ENCODE measurements around the gene IQSEC1.

Gene IQSEC1

GRCh38 chr3:13043656-13044055 is 29.6 kb downstream of the IQSEC1 start:
- TF ChIP-seq TAF1 (IDR thresholded peaks at IDR 0.05; ENCODE audit: borderline replicate concordance, low read depth, low read length) (no peak), POLR2AphosphoS5 (IDR thresholded peaks at IDR 0.05; ENCODE audit: low read depth, low read length) (no peak), POLR2A (IDR thresholded peaks at IDR 0.05; ENCODE audit: low read depth, low read length) (no peak)
- no peak for FAIRE-seq

GRCh38 chr3:13042715-13043271 is 30.4 kb downstream of the IQSEC1 start:
- no peak for DNase-seq (ENCODE audit: insufficient read length)
- FAIRE-seq: no peak
- no peak for TF ChIP-seq POLR2A (IDR thresholded peaks at IDR 0.05; ENCODE audit: low read depth, low read length)
- TF ChIP-seq POLR2AphosphoS5 (IDR thresholded peaks at IDR 0.05; ENCODE audit: low read depth, low read length): no peak
- TF ChIP-seq TAF1 (IDR thresholded peaks at IDR 0.05; ENCODE audit: borderline replicate concordance, low read depth, low read length): no peak

More at GRCh38 chr3:13043656-13044055, 29.6 kb downstream of the IQSEC1 start:
- DNase-seq (ENCODE audit: insufficient read length): no peak

- FAIRE-seq (no peak), DNase-seq (ENCODE audit: insufficient read length) (no peak)
- no peak for TF ChIP-seq TAF1 (IDR thresholded peaks at IDR 0.05; ENCODE audit: borderline replicate concordance, low read depth, low read length)
- TF ChIP-seq POLR2AphosphoS5 (IDR thresholded peaks at IDR 0.05; ENCODE audit: low read depth, low read length): no peak
- TF ChIP-seq POLR2A (IDR thresholded peaks at IDR 0.05; ENCODE audit: low read depth, low read length): no peak
Measured at GRCh38 chr3:13042127-13042701, 31.0 kb downstream of the IQSEC1 start.

GRCh38 chr3:13041113-13041776 is 32.0 kb downstream of the IQSEC1 start:
- no peak for DNase-seq (ENCODE audit: insufficient read length)
- no peak for TF ChIP-seq TAF1 (IDR thresholded peaks at IDR 0.05; ENCODE audit: borderline replicate concordance, low read depth, low read length)
- no peak for TF ChIP-seq POLR2AphosphoS5 (IDR thresholded peaks at IDR 0.05; ENCODE audit: low read depth, low read length)
- TF ChIP-seq POLR2A (IDR thresholded peaks at IDR 0.05; ENCODE audit: low read depth, low read length): no peak
- FAIRE-seq: no peak

- FAIRE-seq (peak; percentile 74), DNase-seq (ENCODE audit: insufficient read length) (peak; percentile 79)
- TF ChIP-seq POLR2AphosphoS5 (IDR thresholded peaks at IDR 0.05; ENCODE audit: low read depth, low read length) (no peak; the same call in 1 of the 2 replicates), TAF1 (IDR thresholded peaks at IDR 0.05; ENCODE audit: borderline replicate concordance, low read depth, low read length) (no peak), POLR2A (IDR thresholded peaks at IDR 0.05; ENCODE audit: low read depth, low read length) (no peak)
Measured at GRCh38 chr3:13040361-13041074, 32.7 kb downstream of the IQSEC1 start.

GRCh38 chr3:13039213-13039896 is 33.9 kb downstream of the IQSEC1 start:
- no peak for FAIRE-seq
- DNase-seq (ENCODE audit: insufficient read length): no peak
- TF ChIP-seq POLR2AphosphoS5 (IDR thresholded peaks at IDR 0.05; ENCODE audit: low read depth, low read length) (no peak), TAF1 (IDR thresholded peaks at IDR 0.05; ENCODE audit: borderline replicate concordance, low read depth, low read length) (no peak), POLR2A (IDR thresholded peaks at IDR 0.05; ENCODE audit: low read depth, low read length) (no peak)

- DNase-seq (ENCODE audit: insufficient read length): no peak
- TF ChIP-seq POLR2A (IDR thresholded peaks at IDR 0.05; ENCODE audit: low read depth, low read length) (no peak), TAF1 (IDR thresholded peaks at IDR 0.05; ENCODE audit: borderline replicate concordance, low read depth, low read length) (no peak), POLR2AphosphoS5 (IDR thresholded peaks at IDR 0.05; ENCODE audit: low read depth, low read length) (no peak)
- FAIRE-seq: no peak
Measured at GRCh38 chr3:13037458-13038117, 35.6 kb downstream of the IQSEC1 start.

GRCh38 chr3:13034861-13035260 is 38.4 kb downstream of the IQSEC1 start:
- TF ChIP-seq TAF1 (IDR thresholded peaks at IDR 0.05; ENCODE audit: borderline replicate concordance, low read depth, low read length) (no peak), POLR2AphosphoS5 (IDR thresholded peaks at IDR 0.05; ENCODE audit: low read depth, low read length) (no peak), POLR2A (IDR thresholded peaks at IDR 0.05; ENCODE audit: low read depth, low read length) (no peak)
- DNase-seq (ENCODE audit: insufficient read length): no peak
- FAIRE-seq: no peak

- FAIRE-seq (no peak), DNase-seq (ENCODE audit: insufficient read length) (no peak)
- TF ChIP-seq POLR2A (IDR thresholded peaks at IDR 0.05; ENCODE audit: low read depth, low read length) (no peak), POLR2AphosphoS5 (IDR thresholded peaks at IDR 0.05; ENCODE audit: low read depth, low read length) (no peak), TAF1 (IDR thresholded peaks at IDR 0.05; ENCODE audit: borderline replicate concordance, low read depth, low read length) (no peak)
Measured at GRCh38 chr3:13034109-13034800, 39.0 kb downstream of the IQSEC1 start.

GRCh38 chr3:13032206-13032605 is 41.0 kb downstream of the IQSEC1 start:
- TF ChIP-seq POLR2AphosphoS5 (IDR thresholded peaks at IDR 0.05; ENCODE audit: low read depth, low read length) (no peak), POLR2A (IDR thresholded peaks at IDR 0.05; ENCODE audit: low read depth, low read length) (no peak), TAF1 (IDR thresholded peaks at IDR 0.05; ENCODE audit: borderline replicate concordance, low read depth, low read length) (no peak)
- FAIRE-seq: no peak
- DNase-seq (ENCODE audit: insufficient read length): no peak

Measured in GM12892 (cell line).